Neural progenitor cell (in vitro differentiated cells): ENCODE data around the gene EIF3D. TPM values are rescaled to one million over a fixed set of nuclear protein-coding genes. Genes with fewer than 3 reads are reported as not detected.

Experiments
- DNase-seq: peaks from one replicate; pipeline ENCODE4 v3.0.0-alpha.2; 2016; ENCODE audit warnings: low spot score
- H2AFZ ChIP-seq: fragments of 200-600 bp; sonication (generic); replicated peaks from 2 replicates; pipeline ENCODE4 v1.6.1; 2016; ENCODE audit warnings: antibody characterized with exemption
- H3F3A ChIP-seq: fragments of 200-600 bp; sonication (generic); 2 replicates; pipeline ENCODE4 v1.6.1; 2016; ENCODE audit warnings: antibody characterized with exemption, low read depth
- H3K27ac ChIP-seq: fragments of 200-600 bp; sonication (generic); 2 replicates; pipeline ENCODE4 v1.5.1; 2016; ENCODE audit warnings: mild to moderate bottlenecking
- H3K27me3 ChIP-seq: fragments of 200-600 bp; sonication (generic); 2 replicates; pipeline ENCODE4 v1.6.1; 2016; ENCODE audit warnings: mild to moderate bottlenecking, moderate library complexity
- H3K36me3 ChIP-seq: fragments of 200-600 bp; sonication (generic); 2 replicates; pipeline ENCODE4 v1.5.1; 2016
- H3K4me1 ChIP-seq: fragments of 200-600 bp; sonication (generic); 2 replicates; pipeline ENCODE4 v1.6.1; 2016; ENCODE audit warnings: mixed run types
- H3K4me2 ChIP-seq: fragments of 200-600 bp; sonication (generic); 2 replicates; pipeline ENCODE4 v1.6.1; 2016
- H3K4me3 ChIP-seq: fragments of 200-600 bp; sonication (generic); 2 replicates; pipeline ENCODE4 v1.5.1; 2016
- H3K79me2 ChIP-seq: fragments of 200-600 bp; sonication (generic); 2 replicates; pipeline ENCODE4 v1.6.1; 2016; ENCODE audit warnings: low read depth
- H3K9ac ChIP-seq: fragments of 200-600 bp; sonication (generic); 2 replicates; pipeline ENCODE4 v1.6.1; 2016
- H3K9me3 ChIP-seq: fragments of 200-600 bp; sonication (generic); 2 replicates; pipeline ENCODE4 v1.5.1; 2016; ENCODE audit warnings: low read depth
- H4K20me1 ChIP-seq: fragments of 200-600 bp; sonication (generic); 2 replicates; pipeline ENCODE4 v1.6.1; 2016; ENCODE audit warnings: low read depth
- H3K27ac Mint-ChIP-seq: 3 replicates; pipeline ENCODE4 v1.8.0; 2021; ENCODE audit warnings: mixed read lengths
- H3K27me3 Mint-ChIP-seq: 2 replicates; pipeline ENCODE4 v1.8.0; 2022; ENCODE audit warnings: low read depth, mild to moderate bottlenecking, inconsistent platforms, moderate library complexity, mixed read lengths; ENCODE audit not compliant: insufficient read depth
- H3K36me3 Mint-ChIP-seq: 3 replicates; pipeline ENCODE4 v1.8.0; 2021; ENCODE audit warnings: mixed read lengths
- H3K4me1 Mint-ChIP-seq: 3 replicates; pipeline ENCODE4 v1.8.0; 2021; ENCODE audit warnings: mixed read lengths
- H3K4me3 Mint-ChIP-seq: 3 replicates; pipeline ENCODE4 v1.8.0; 2021; ENCODE audit warnings: mild to moderate bottlenecking, moderate library complexity, mixed read lengths
- H3K9me3 Mint-ChIP-seq: 3 replicates; pipeline ENCODE4 v1.8.0; 2020; ENCODE audit warnings: mixed read lengths
- CTCF ChIP-seq: fragments of 200-600 bp; sonication (generic); IDR thresholded peaks from 2 replicates; pipeline ENCODE4 v1.5.1; 2017; ENCODE audit warnings: antibody characterized with exemption, mild to moderate bottlenecking
- EZH2 ChIP-seq: fragments of 200-600 bp; sonication (generic); IDR thresholded peaks from 2 replicates; pipeline ENCODE4 v1.6.1; 2017; ENCODE audit warnings: antibody characterized with exemption, mild to moderate bottlenecking, moderate library complexity
- EZH2phosphoT487 ChIP-seq: fragments of 200-600 bp; sonication (generic); IDR thresholded peaks from 2 replicates; pipeline ENCODE4 v1.6.1; 2017; ENCODE audit warnings: antibody characterized with exemption
- total RNA-seq: library from RNA; depleted of rRNA; stranded (reverse); fragments of >200 nt; gene quantifications from 2 replicates; pipeline ENCODE4 v1.2.3, GENCODE V29; 2015; ENCODE audit warnings: low replicate concordance

The EIF3D gene
- total RNA-seq, 1 donor from 2014 or later = 361 TPM

GRCh38 chr22:36512991-36513390, 16.0 kb downstream of the EIF3D start:
- H3K4me1 Mint-ChIP-seq = no peaks in the 10 kb centered on the region
- H3K9me3 Mint-ChIP-seq = no peaks in the 10 kb centered on the region
- H3K4me2 ChIP-seq = no peak overlapping the region
- H4K20me1 ChIP-seq = peaks cover 6% of the 10 kb centered on the region
- no peak overlapping the region for H3K4me3 Mint-ChIP-seq
- H3K27ac Mint-ChIP-seq = no peak overlapping the region
- no peak overlapping the region for H3K4me3 ChIP-seq
- no peak for DNase-seq
- H3K9me3 ChIP-seq = no peaks in the 10 kb centered on the region
- H3F3A ChIP-seq = peaks cover 51% of the 10 kb centered on the region
- no peak overlapping the region for H3K27ac ChIP-seq
- no peaks in the 10 kb centered on the region for H3K27me3 ChIP-seq
- no peaks in the 10 kb centered on the region for H3K4me1 ChIP-seq
- H3K27me3 Mint-ChIP-seq = peaks cover 2% of the 10 kb centered on the region
- no peaks in the 10 kb centered on the region for H3K79me2 ChIP-seq
- H2AFZ ChIP-seq = no peak overlapping the region
- TF ChIP-seq CTCF (no peak), EZH2 (no peak), EZH2phosphoT487 (no peak)
- H3K36me3 ChIP-seq = peaks cover 13% of the 10 kb centered on the region
- peaks cover 44% of the 10 kb centered on the region for H3K36me3 Mint-ChIP-seq
- H3K9ac ChIP-seq = no peak overlapping the region

DNA sequence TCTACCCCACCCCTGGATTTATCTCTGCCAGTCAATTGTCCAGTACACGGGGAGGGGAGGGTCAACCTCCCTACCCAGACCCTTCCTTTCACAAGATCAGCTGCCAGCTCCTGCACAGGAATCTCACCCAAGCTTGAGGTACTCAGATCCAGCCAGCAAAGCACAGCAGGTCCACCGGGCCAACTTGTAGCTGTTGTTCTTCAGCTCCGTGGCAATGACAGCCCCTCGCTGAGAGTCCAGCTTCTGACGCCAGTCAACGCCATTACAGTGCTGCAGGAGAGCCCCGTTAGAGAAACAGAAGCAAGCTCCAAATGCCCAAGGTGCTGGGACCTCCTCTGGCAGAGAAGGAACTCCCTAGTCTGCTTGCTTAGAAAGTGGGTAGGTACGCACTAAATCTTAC, 16.6 kb downstream of the EIF3D start:
- no peak overlapping the region for H3K9ac ChIP-seq
- no peak overlapping the region for H3K4me2 ChIP-seq
- H3K9me3 ChIP-seq = no peaks in the 10 kb centered on the region
- H3K27me3 Mint-ChIP-seq = peaks cover 4% of the 10 kb centered on the region
- peaks cover 43% of the 10 kb centered on the region for H3K36me3 Mint-ChIP-seq
- no peak for DNase-seq
- no peaks in the 10 kb centered on the region for H3K79me2 ChIP-seq
- H3K27ac Mint-ChIP-seq = no peak overlapping the region
- no peak overlapping the region for H3K4me3 ChIP-seq
- no peaks in the 10 kb centered on the region for H3K4me1 ChIP-seq
- H3K4me1 Mint-ChIP-seq = peaks cover 3% of the 10 kb centered on the region
- TF ChIP-seq EZH2 = no peak
- TF ChIP-seq EZH2phosphoT487 = no peak
- TF ChIP-seq CTCF = no peak
- no peak overlapping the region for H2AFZ ChIP-seq
- H3K9me3 Mint-ChIP-seq = no peaks in the 10 kb centered on the region
- H3K27ac ChIP-seq = no peak overlapping the region
- peaks cover 6% of the 10 kb centered on the region for H4K20me1 ChIP-seq
- peaks cover 3% of the 10 kb centered on the region for H3K27me3 ChIP-seq
- H3F3A ChIP-seq = peaks cover 53% of the 10 kb centered on the region
- peaks cover 13% of the 10 kb centered on the region for H3K36me3 ChIP-seq
- H3K4me3 Mint-ChIP-seq = no peak overlapping the region

- H3K27me3 Mint-ChIP-seq = peaks cover 4% of the 10 kb centered on the region
- Histone ChIP-seq H3K4me2 (no peak overlapping the region), H3K9me3 (no peaks in the 10 kb centered on the region), H3K9ac (no peak overlapping the region), H3F3A (peaks cover 57% of the 10 kb centered on the region), H4K20me1 (peaks cover 6% of the 10 kb centered on the region), H2AFZ (no peak overlapping the region), H3K27ac (no peak overlapping the region), H3K36me3 (peaks cover 13% of the 10 kb centered on the region), H3K4me3 (no peak overlapping the region), H3K79me2 (no peaks in the 10 kb centered on the region), H3K27me3 (peaks cover 3% of the 10 kb centered on the region), H3K4me1 (no peaks in the 10 kb centered on the region)
- DNase-seq = peak; percentile 74
- H3K36me3 Mint-ChIP-seq = peaks cover 36% of the 10 kb centered on the region
- no peaks in the 10 kb centered on the region for H3K9me3 Mint-ChIP-seq
- H3K4me1 Mint-ChIP-seq = peaks cover 6% of the 10 kb centered on the region
- H3K27ac Mint-ChIP-seq = no peak overlapping the region
- no peak overlapping the region for H3K4me3 Mint-ChIP-seq
- TF ChIP-seq CTCF (peak; percentile 60), EZH2phosphoT487 (no peak)
These were observed 17.7 kb downstream of the EIF3D start for GRCh38 chr22:36510966-36511881.
